HAP-1 (cell line): ENCODE data around the gene RAB31.

ENCODE experiments used
- DNase-seq, 2 experiments: peaks; one replicate each; pipeline ENCODE4 v3.0.0-alpha.2; 2016 to 2020; ENCODE audit warnings: low spot score in 2 of 2
- H3K27me3 ChIP-seq: fragments of 250-450 bp; sonication (Bioruptor Pico); 2 replicates; pipeline ENCODE4 v1.5.1; 2020; ENCODE audit warnings: low read depth, mild to moderate bottlenecking, moderate library complexity
- H3K36me3 ChIP-seq: fragments of 250-450 bp; sonication (Bioruptor Pico); replicated peaks from 2 replicates; pipeline ENCODE4 v1.5.1; 2020; ENCODE audit warnings: mild to moderate bottlenecking
- H3K4me1 ChIP-seq: fragments of 250-450 bp; sonication (Bioruptor Pico); 2 replicates; pipeline ENCODE4 v1.5.1; 2020; ENCODE audit warnings: mild to moderate bottlenecking
- H3K4me3 ChIP-seq: fragments of 250-450 bp; sonication (Bioruptor Pico); 2 replicates; pipeline ENCODE4 v1.5.1; 2020; ENCODE audit warnings: mild to moderate bottlenecking, moderate library complexity
- H3K9me3 ChIP-seq: fragments of 250-450 bp; sonication (Bioruptor Pico); 2 replicates; pipeline ENCODE4 v1.5.1; 2020; ENCODE audit warnings: mild to moderate bottlenecking, moderate library complexity
- in situ Hi-C: fragments of 300-500 bp; cut with MboI; formaldehyde crosslinking; loops from 3 replicates; pipeline ENCODE4 v1.14.3; 2020; ENCODE audit warnings: low sequenced_read_pairs, inconsistent platforms, mixed read lengths

RAB31 gene

GRCh38 chr18:9827793-9828505 lies 119.8 kb downstream of the RAB31 start:
- H3K36me3 ChIP-seq, result no peaks in the 10 kb centered on the region
- in situ Hi-C loops, result no loop called here
- H3K9me3 ChIP-seq, result no peaks in the 10 kb centered on the region
- no peak overlapping the region for H3K4me3 ChIP-seq
- H3K4me1 ChIP-seq, result peaks cover 5% of the 10 kb centered on the region; the same call in 1 of the 2 replicates
- H3K27me3 ChIP-seq, result no peaks in the 10 kb centered on the region
- no peak for DNase-seq

- DNase-seq, result no peak
- Histone ChIP-seq H3K36me3 (no peaks in the 10 kb centered on the region), H3K4me3 (no peak overlapping the region), H3K9me3 (no peaks in the 10 kb centered on the region), H3K27me3 (no peaks in the 10 kb centered on the region), H3K4me1 (peaks cover 5% of the 10 kb centered on the region; the same call in 1 of the 2 replicates)
- in situ Hi-C loops, result no loop called here
Observed at GRCh38 chr18:9828506-9829396, 120.7 kb downstream of the RAB31 start.

- in situ Hi-C loops, result no loop called here
- Histone ChIP-seq H3K27me3 (no peaks in the 10 kb centered on the region), H3K9me3 (no peaks in the 10 kb centered on the region), H3K4me3 (no peak overlapping the region), H3K36me3 (no peaks in the 10 kb centered on the region), H3K4me1 (peaks cover 5% of the 10 kb centered on the region; the same call in 1 of the 2 replicates)
- no peak for DNase-seq
Observed at GRCh38 chr18:9829397-9829712, 121.3 kb downstream of the RAB31 start.

GRCh38 chr18:9831036-9831722 lies 123.1 kb downstream of the RAB31 start:
- no peaks in the 10 kb centered on the region for H3K27me3 ChIP-seq
- no peak for DNase-seq
- in situ Hi-C loops, result loop anchor here (10.0 kb wide), 1 partner anchor 56 kb away; no protein-coding TSS in a partner anchor
- H3K36me3 ChIP-seq, result no peaks in the 10 kb centered on the region
- H3K4me1 ChIP-seq, result no peaks in the 10 kb centered on the region; the same call in none of the 2 replicates
- H3K9me3 ChIP-seq, result no peaks in the 10 kb centered on the region
- H3K4me3 ChIP-seq, result no peak overlapping the region

- Histone ChIP-seq H3K4me3 (no peak overlapping the region), H3K4me1 (no peaks in the 10 kb centered on the region; the same call in none of the 2 replicates), H3K36me3 (no peaks in the 10 kb centered on the region), H3K9me3 (no peaks in the 10 kb centered on the region), H3K27me3 (no peaks in the 10 kb centered on the region)
- DNase-seq, result no peak
- in situ Hi-C loops, result loop anchor here (10.0 kb wide), 1 partner anchor 57 kb away; no protein-coding TSS in a partner anchor
Observed at GRCh38 chr18:9831723-9832199, 123.7 kb downstream of the RAB31 start.

- Histone ChIP-seq H3K9me3 (no peaks in the 10 kb centered on the region), H3K36me3 (no peaks in the 10 kb centered on the region), H3K27me3 (no peaks in the 10 kb centered on the region), H3K4me1 (no peaks in the 10 kb centered on the region; the same call in none of the 2 replicates), H3K4me3 (no peak overlapping the region)
- in situ Hi-C loops, result loop anchor here (10.0 kb wide), 1 partner anchor 58 kb away; no protein-coding TSS in a partner anchor
- DNase-seq, result no peak
Observed at GRCh38 chr18:9832871-9833270, 124.8 kb downstream of the RAB31 start.

GRCh38 chr18:9834551-9834950 lies 126.5 kb downstream of the RAB31 start:
- H3K4me1 ChIP-seq, result no peaks in the 10 kb centered on the region; the same call in none of the 2 replicates
- no peak for DNase-seq
- H3K9me3 ChIP-seq, result no peaks in the 10 kb centered on the region
- no peak overlapping the region for H3K4me3 ChIP-seq
- no peaks in the 10 kb centered on the region for H3K27me3 ChIP-seq
- no peaks in the 10 kb centered on the region for H3K36me3 ChIP-seq
- in situ Hi-C loops, result loop anchor here (10.0 kb wide), 1 partner anchor 60 kb away; no protein-coding TSS in a partner anchor

- H3K4me1 ChIP-seq, result no peaks in the 10 kb centered on the region; the same call in none of the 2 replicates
- peak in 1 of 2 experiments; percentile 30 for DNase-seq
- no peak overlapping the region for H3K4me3 ChIP-seq
- H3K9me3 ChIP-seq, result no peaks in the 10 kb centered on the region
- H3K36me3 ChIP-seq, result no peaks in the 10 kb centered on the region
- in situ Hi-C loops, result loop anchor here (10.0 kb wide), 1 partner anchor 60 kb away; no protein-coding TSS in a partner anchor
- H3K27me3 ChIP-seq, result no peaks in the 10 kb centered on the region
Observed at GRCh38 chr18:9835113-9835755, 127.1 kb downstream of the RAB31 start.

- Histone ChIP-seq H3K27me3 (no peaks in the 10 kb centered on the region), H3K4me3 (no peak overlapping the region), H3K9me3 (no peaks in the 10 kb centered on the region), H3K4me1 (no peaks in the 10 kb centered on the region; the same call in none of the 2 replicates), H3K36me3 (no peaks in the 10 kb centered on the region)
- in situ Hi-C loops, result loop anchor here (10.0 kb wide), 1 partner anchor 61 kb away; no protein-coding TSS in a partner anchor
- DNase-seq, result no peak
Observed at GRCh38 chr18:9835825-9836224, 127.7 kb downstream of the RAB31 start.

- DNase-seq, result no peak
- no peaks in the 10 kb centered on the region for H3K36me3 ChIP-seq
- in situ Hi-C loops, result loop anchor here (10.0 kb wide), 1 partner anchor 64 kb away; no protein-coding TSS in a partner anchor
- H3K27me3 ChIP-seq, result no peaks in the 10 kb centered on the region
- no peaks in the 10 kb centered on the region; the same call in none of the 2 replicates for H3K4me1 ChIP-seq
- no peaks in the 10 kb centered on the region for H3K9me3 ChIP-seq
- H3K4me3 ChIP-seq, result no peak overlapping the region
Observed at GRCh38 chr18:9838144-9838877, 130.2 kb downstream of the RAB31 start.

GRCh38 chr18:9839211-9839610 lies 131.1 kb downstream of the RAB31 start:
- Histone ChIP-seq H3K4me1 (no peaks in the 10 kb centered on the region; the same call in none of the 2 replicates), H3K9me3 (no peaks in the 10 kb centered on the region), H3K27me3 (no peaks in the 10 kb centered on the region), H3K4me3 (no peak overlapping the region), H3K36me3 (no peaks in the 10 kb centered on the region)
- in situ Hi-C loops, result loop anchor here (10.0 kb wide), 1 partner anchor 64 kb away; no protein-coding TSS in a partner anchor
- DNase-seq, result no peak

GRCh38 chr18:9839853-9840252 lies 131.8 kb downstream of the RAB31 start:
- no peak for DNase-seq
- H3K4me3 ChIP-seq, result no peak overlapping the region
- H3K9me3 ChIP-seq, result no peaks in the 10 kb centered on the region
- in situ Hi-C loops, result loop anchor here (10.0 kb wide), 1 partner anchor 65 kb away; no protein-coding TSS in a partner anchor
- no peaks in the 10 kb centered on the region for H3K27me3 ChIP-seq
- no peaks in the 10 kb centered on the region; the same call in none of the 2 replicates for H3K4me1 ChIP-seq
- no peaks in the 10 kb centered on the region for H3K36me3 ChIP-seq
